ENCODE data around the gene TNKS2.
"Not testable (repeated sequence)": the region's sequence is repeated elsewhere in the genome, so short reads cannot be mapped to it uniquely, and the experiment has no call there.

The TNKS2 gene

GRCh38 chr10:91797874-91798648 is at the start of gene TNKS2:
Gene TNKS2, plus strand, starts transcription at chr10:91798426. Its CDS starts 265 bp downstream, at chr10:91798691.
- peak; percentile 96 for DNase-seq (ENCODE audit: low spot score)

- not testable (repeated sequence) for DNase-seq (ENCODE audit: low spot score)
These were observed 48.6 kb upstream of the TNKS2 start for GRCh38 chr10:91749592-91749991.

- DNase-seq (ENCODE audit: low spot score) = no peak
These were observed 41.9 kb upstream of the TNKS2 start for GRCh38 chr10:91756286-91756685.

GRCh38 chr10:91758303-91759146 is 39.7 kb upstream of the TNKS2 start:
- DNase-seq (ENCODE audit: low spot score) = peak; percentile 47

GRCh38 chr10:91759581-91759986 is 38.6 kb upstream of the TNKS2 start:
- DNase-seq (ENCODE audit: low spot score) = peak; percentile 6

- no peak for DNase-seq (ENCODE audit: low spot score)
These were observed 36.5 kb upstream of the TNKS2 start for GRCh38 chr10:91761721-91762120.

- no peak for DNase-seq (ENCODE audit: low spot score)
These were observed 35.3 kb upstream of the TNKS2 start for GRCh38 chr10:91762878-91763277.

GRCh38 chr10:91766676-91767075 is 31.6 kb upstream of the TNKS2 start:
- no peak for DNase-seq (ENCODE audit: low spot score)

GRCh38 chr10:91768123-91768522 is 30.1 kb upstream of the TNKS2 start:
- DNase-seq (ENCODE audit: low spot score) = no peak

- DNase-seq (ENCODE audit: low spot score) = no peak
These were observed 26.3 kb upstream of the TNKS2 start for GRCh38 chr10:91771907-91772306.

- DNase-seq (ENCODE audit: low spot score) = no peak
These were observed 25.8 kb upstream of the TNKS2 start for GRCh38 chr10:91772461-91772860.

- no peak for DNase-seq (ENCODE audit: low spot score)
These were observed 25.4 kb upstream of the TNKS2 start for GRCh38 chr10:91772869-91773268.

GRCh38 chr10:91774571-91774970 is 23.7 kb upstream of the TNKS2 start:
- DNase-seq (ENCODE audit: low spot score) = no peak

- no peak for DNase-seq (ENCODE audit: low spot score)
These were observed 22.5 kb upstream of the TNKS2 start for GRCh38 chr10:91775731-91776130.

GRCh38 chr10:91776266-91776665 is 22.0 kb upstream of the TNKS2 start:
- no peak for DNase-seq (ENCODE audit: low spot score)

GRCh38 chr10:91778485-91778884 is 19.7 kb upstream of the TNKS2 start:
- no peak for DNase-seq (ENCODE audit: low spot score)

GRCh38 chr10:91779011-91779605 is 19.1 kb upstream of the TNKS2 start:
- DNase-seq (ENCODE audit: low spot score) = no peak

- DNase-seq (ENCODE audit: low spot score) = no peak
These were observed 15.7 kb upstream of the TNKS2 start for GRCh38 chr10:91782539-91782938.

- DNase-seq (ENCODE audit: low spot score) = no peak
These were observed 12.4 kb upstream of the TNKS2 start for GRCh38 chr10:91785830-91786229.

- no peak for DNase-seq (ENCODE audit: low spot score)
These were observed 11.0 kb upstream of the TNKS2 start for GRCh38 chr10:91787258-91787657.

- DNase-seq (ENCODE audit: low spot score) = no peak
These were observed 10.4 kb upstream of the TNKS2 start for GRCh38 chr10:91787810-91788209.

GRCh38 chr10:91788527-91788926 is 9.7 kb upstream of the TNKS2 start:
- DNase-seq (ENCODE audit: low spot score) = no peak
